GM12878 (cell line): ENCODE results near the gene COL20A1. TPM values are rescaled to one million over a fixed set of nuclear protein-coding genes. Genes with fewer than 3 reads are reported as not detected.

Source experiments
- ATAC-seq: fragments of 200-7000 bp; cut with Tn5 transposase; 3 replicates; pipeline ENCODE4 v1.9.1; 2020; ENCODE audit warnings: mild to moderate bottlenecking, moderate library complexity
- BruUV-seq: library from RNA; stranded (reverse); fragments of 400-500 nt; replicated peaks from 2 replicates; lab custom pipeline; 2021; lab: Mats Ljungman, UMichigan
- CTCF ChIA-PET: fragments of 300-600 bp; sonication (Branson Sonifier 250); formaldehyde crosslinking; extraction: SDS; loops from one replicate; lab custom pipeline; 2021; ENCODE audit warnings: inconsistent platforms; lab: Yijun Ruan, JAX
- POLR2A ChIA-PET: fragments of 350-600 bp; formaldehyde crosslinking; extraction: SDS; loops from one replicate; lab custom pipeline; 2021; ENCODE audit warnings: inconsistent platforms; lab: Charles Lee
- RAD21 ChIA-PET: fragments of 300-600 bp; sonication (Branson Sonifier 250); formaldehyde crosslinking; loops from one replicate; lab custom pipeline; 2023; ENCODE audit warnings: antibody characterized with exemption; ENCODE audit not compliant: unreplicated experiment; lab: Charles Lee
- SMC1A ChIA-PET: fragments of 300-600 bp; sonication (Branson Sonifier 250); formaldehyde crosslinking; loops from one replicate; lab custom pipeline; 2023; ENCODE audit not compliant: unreplicated experiment, uncharacterized antibody; lab: Charles Lee
- DNase-seq: peaks from one replicate; pipeline ENCODE4 v3.0.0-alpha.2; 2011; ENCODE audit warnings: low read depth, low spot score
- FAIRE-seq: peaks from 3 replicates; lab custom pipeline; 2011; peaks lifted over from hg19 to GRCh38; lab: Jason Lieb, UNC
- H2AFZ ChIP-seq: 2 replicates; pipeline ENCODE4 v1.6.0; 2011; ENCODE audit warnings: low read depth, low read length, control low read depth; ENCODE audit not compliant: control insufficient read depth
- H3K27ac ChIP-seq: 2 replicates; pipeline ENCODE4 v1.5.1; 2011; ENCODE audit warnings: control low read depth; ENCODE audit not compliant: control insufficient read depth, insufficient read depth
- H3K27me3 ChIP-seq, 2 experiments: replicated peaks in 1 of 2; 2 replicates each; pipeline versions ENCODE4 v1.6.0 to v1.6.1; 2011; ENCODE audit warnings: low read length in 1 of 2; ENCODE audit not compliant: control insufficient read depth in 2 of 2, insufficient read depth in 2 of 2
- H3K36me3 ChIP-seq, 2 experiments: 2 replicates each; pipeline ENCODE4 v1.5.1; 2011; ENCODE audit warnings: low read length in 1 of 2; ENCODE audit not compliant: control insufficient read depth in 2 of 2, insufficient read depth in 2 of 2
- H3K4me1 ChIP-seq: 2 replicates; pipeline ENCODE4 v1.6.1; 2011; ENCODE audit warnings: mild to moderate bottlenecking, low read length, moderate library complexity, mixed read lengths; ENCODE audit not compliant: control insufficient read depth, insufficient read depth
- H3K4me2 ChIP-seq: 2 replicates; pipeline ENCODE4 v1.6.0; 2011; ENCODE audit warnings: control low read depth; ENCODE audit not compliant: control insufficient read depth, insufficient read depth
- H3K4me3 ChIP-seq: fragments of 200-600 bp; sonication (generic); 2 replicates; pipeline ENCODE4 v1.5.1; 2016
- H3K79me2 ChIP-seq: 2 replicates; pipeline ENCODE4 v1.6.0; 2011; ENCODE audit warnings: low read length; ENCODE audit not compliant: control insufficient read depth, insufficient read depth
- H3K9ac ChIP-seq: 2 replicates; pipeline ENCODE4 v1.8.0; 2011; ENCODE audit warnings: low read length, control low read depth, mixed read lengths; ENCODE audit not compliant: control insufficient read depth, insufficient read depth
- H3K9me3 ChIP-seq: replicated peaks from 3 replicates; pipeline ENCODE4 v1.5.1; 2011; ENCODE audit warnings: mild to moderate bottlenecking, low read length; ENCODE audit not compliant: control insufficient read depth, insufficient read depth
- H4K20me1 ChIP-seq: 2 replicates; pipeline ENCODE4 v1.6.0; 2011; ENCODE audit not compliant: control insufficient read depth, insufficient read depth
- DPF2 ChIP-seq: fragments of 450-650 bp; IDR thresholded peaks from 2 replicates; pipeline ENCODE4 v1.6.1; 2017; ENCODE audit warnings: mild to moderate bottlenecking
- EZH2 ChIP-seq: IDR thresholded peaks from 2 replicates; pipeline ENCODE4 v1.6.1; 2012; ENCODE audit warnings: low read depth, mild to moderate bottlenecking, control low read depth, inconsistent platforms, low read length, borderline replicate concordance; ENCODE audit not compliant: control insufficient read depth
- POLR2AphosphoS2 ChIP-seq: IDR thresholded peaks from 2 replicates; pipeline ENCODE4 v1.6.1; 2011; ENCODE audit warnings: low read depth, mild to moderate bottlenecking, low read length, improper control_type of control experiment, moderate library complexity
- SMAD1 ChIP-seq: fragments of 450-650 bp; IDR thresholded peaks from 2 replicates; pipeline ENCODE4 v1.6.1; 2018; ENCODE audit warnings: mild to moderate bottlenecking, low read depth; ENCODE audit not compliant: partially characterized antibody
- SREBF1 ChIP-seq: IDR thresholded peaks from 2 replicates; pipeline ENCODE4 v1.6.1; 2012; ENCODE audit warnings: mild to moderate bottlenecking, low read length
- STAT1 ChIP-seq: fragments of 450-650 bp; conservative IDR thresholded peaks from 2 replicates; pipeline ENCODE4 v1.6.1; 2014; ENCODE audit warnings: antibody characterized with exemption, mild to moderate bottlenecking
- WGBS: methylation state at CpG from one replicate; pipeline ENCODE4 v1.1.6; 2016; ENCODE audit warnings: low lambda C conversion rate; ENCODE audit not compliant: insufficient replicate concordance, insufficient coverage; ENCODE audit errors: missing lambda C conversion rate; 5-methylcytosine and 5-hydroxymethylcytosine counted together
- in situ Hi-C: fragments of 300-500 bp; cut with MboI; formaldehyde crosslinking; loops from 9 replicates; pipeline ENCODE4 v1.14.3; 2018; ENCODE audit warnings: mixed read lengths
- intact Hi-C: fragments of 100-400 bp; cut with micrococcal nuclease; formaldehyde crosslinking; loops from one replicate; pipeline ENCODE4 v1.14.2; 2022; ENCODE audit not compliant: unreplicated experiment
- polyA plus RNA-seq, 11 experiments: library from polyadenylated mRNA; depleted of rRNA in 4 of 11; unstranded in 6 of 11; stranded (reverse) in 5 of 11; fragments of >200 nt; fragmentation: Nextera tagmentation in 4 of 11; fragmentation: Illumina TruSeq in 1 of 11; extraction: Ambion mirVana in 4 of 11; extraction: Trizol in 1 of 11; gene quantifications; 1 replicate in 1 of 11; 2 replicates in 10 of 11; pipeline versions ENCODE4 v1.2.1 to v1.2.3, GENCODE V29; 2011 to 2016; ENCODE audit warnings: inconsistent platforms in 2 of 11, missing spikeins in 2 of 11, low read depth in 1 of 11
- total RNA-seq, 4 experiments: library from RNA; depleted of rRNA in 3 of 4; stranded (reverse); fragments of >200 nt in 3 of 4; fragmentation: Illumina TruSeq in 1 of 4; extraction: Trizol in 1 of 4; gene quantifications; 2 replicates each; pipeline versions ENCODE4 v1.2.1 to v1.2.3, GENCODE V29; 2013 to 2021
- TF ChIP-seq, protein P1 (sequence below): fragments of 450-650 bp; IDR thresholded peaks from 2 replicates; pipeline ENCODE4 v1.6.1; 2017; ENCODE audit warnings: antibody characterized with exemption, mild to moderate bottlenecking, moderate library complexity
- TF ChIP-seq, protein P2 (sequence below): IDR thresholded peaks from 2 replicates; pipeline ENCODE4 v1.6.1; 2011; ENCODE audit warnings: borderline replicate concordance, low read depth, mild to moderate bottlenecking, moderate library complexity, low read length; ENCODE audit not compliant: insufficient read depth, poor library complexity, severe bottlenecking
- TF ChIP-seq, protein P3 (sequence below), 3 experiments: IDR thresholded peaks in 2 of 3; conservative IDR thresholded peaks in 1 of 3; 2 replicates each; pipeline ENCODE4 v1.5.1; 2011; ENCODE audit warnings: low read depth in 3 of 3, low read length in 3 of 3, mild to moderate bottlenecking in 3 of 3, control low read depth in 2 of 3, moderate library complexity in 2 of 3, inconsistent platforms in 1 of 3, mixed read lengths in 1 of 3; ENCODE audit not compliant: control insufficient read depth in 2 of 3, insufficient read depth in 1 of 3; ENCODE audit errors: extremely low read depth in 1 of 3

COL20A1 gene
- total and polyA plus RNA-seq, 10 of the 15 experiments (the other 5 are each of a cell fraction or from before 2014, with no cell fraction given), result not detected

DNA sequence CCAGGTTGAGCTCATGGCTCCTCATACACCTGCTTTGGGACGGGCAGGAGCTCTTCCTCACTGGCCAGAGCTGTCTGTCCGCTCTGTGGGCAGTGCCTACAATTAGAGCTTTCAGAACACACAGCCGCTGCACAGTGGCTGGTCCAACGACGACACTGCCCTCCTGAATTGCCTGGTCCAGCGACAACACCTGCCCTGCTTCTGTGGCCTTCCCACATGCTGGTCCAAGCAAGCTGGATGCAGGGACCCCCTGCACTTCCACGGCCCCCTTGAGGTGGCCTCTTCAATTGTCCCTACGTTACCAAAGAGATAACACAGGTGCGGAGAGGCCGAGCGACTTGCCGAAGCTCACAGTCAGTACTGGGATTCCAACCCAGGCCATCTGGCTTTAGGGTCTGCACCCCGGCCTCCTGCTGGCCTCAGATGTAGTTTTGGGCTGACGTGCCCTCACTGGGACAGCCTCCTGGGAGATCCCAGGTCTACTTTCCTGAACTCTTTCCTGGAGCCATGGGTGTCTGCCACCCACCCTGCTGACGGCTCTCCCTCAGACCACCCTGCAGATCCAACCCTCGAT is 69.5 kb downstream of the COL20A1 start:
- H3K4me2 ChIP-seq, result no peak overlapping the region
- TF ChIP-seq, protein P1, sequence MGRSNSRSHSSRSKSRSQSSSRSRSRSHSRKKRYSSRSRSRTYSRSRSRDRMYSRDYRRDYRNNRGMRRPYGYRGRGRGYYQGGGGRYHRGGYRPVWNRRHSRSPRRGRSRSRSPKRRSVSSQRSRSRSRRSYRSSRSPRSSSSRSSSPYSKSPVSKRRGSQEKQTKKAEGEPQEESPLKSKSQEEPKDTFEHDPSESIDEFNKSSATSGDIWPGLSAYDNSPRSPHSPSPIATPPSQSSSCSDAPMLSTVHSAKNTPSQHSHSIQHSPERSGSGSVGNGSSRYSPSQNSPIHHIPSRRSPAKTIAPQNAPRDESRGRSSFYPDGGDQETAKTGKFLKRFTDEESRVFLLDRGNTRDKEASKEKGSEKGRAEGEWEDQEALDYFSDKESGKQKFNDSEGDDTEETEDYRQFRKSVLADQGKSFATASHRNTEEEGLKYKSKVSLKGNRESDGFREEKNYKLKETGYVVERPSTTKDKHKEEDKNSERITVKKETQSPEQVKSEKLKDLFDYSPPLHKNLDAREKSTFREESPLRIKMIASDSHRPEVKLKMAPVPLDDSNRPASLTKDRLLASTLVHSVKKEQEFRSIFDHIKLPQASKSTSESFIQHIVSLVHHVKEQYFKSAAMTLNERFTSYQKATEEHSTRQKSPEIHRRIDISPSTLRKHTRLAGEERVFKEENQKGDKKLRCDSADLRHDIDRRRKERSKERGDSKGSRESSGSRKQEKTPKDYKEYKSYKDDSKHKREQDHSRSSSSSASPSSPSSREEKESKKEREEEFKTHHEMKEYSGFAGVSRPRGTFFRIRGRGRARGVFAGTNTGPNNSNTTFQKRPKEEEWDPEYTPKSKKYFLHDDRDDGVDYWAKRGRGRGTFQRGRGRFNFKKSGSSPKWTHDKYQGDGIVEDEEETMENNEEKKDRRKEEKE, result no peak
- TF ChIP-seq SMAD1 (no peak), SREBF1 (no peak), EZH2 (no peak), POLR2AphosphoS2 (no peak), STAT1 (no peak), DPF2 (no peak)
- TF ChIP-seq, protein P2, sequence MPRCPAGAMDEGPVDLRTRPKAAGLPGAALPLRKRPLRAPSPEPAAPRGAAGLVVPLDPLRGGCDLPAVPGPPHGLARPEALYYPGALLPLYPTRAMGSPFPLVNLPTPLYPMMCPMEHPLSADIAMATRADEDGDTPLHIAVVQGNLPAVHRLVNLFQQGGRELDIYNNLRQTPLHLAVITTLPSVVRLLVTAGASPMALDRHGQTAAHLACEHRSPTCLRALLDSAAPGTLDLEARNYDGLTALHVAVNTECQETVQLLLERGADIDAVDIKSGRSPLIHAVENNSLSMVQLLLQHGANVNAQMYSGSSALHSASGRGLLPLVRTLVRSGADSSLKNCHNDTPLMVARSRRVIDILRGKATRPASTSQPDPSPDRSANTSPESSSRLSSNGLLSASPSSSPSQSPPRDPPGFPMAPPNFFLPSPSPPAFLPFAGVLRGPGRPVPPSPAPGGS, result no peak
- TF ChIP-seq, protein P3, sequence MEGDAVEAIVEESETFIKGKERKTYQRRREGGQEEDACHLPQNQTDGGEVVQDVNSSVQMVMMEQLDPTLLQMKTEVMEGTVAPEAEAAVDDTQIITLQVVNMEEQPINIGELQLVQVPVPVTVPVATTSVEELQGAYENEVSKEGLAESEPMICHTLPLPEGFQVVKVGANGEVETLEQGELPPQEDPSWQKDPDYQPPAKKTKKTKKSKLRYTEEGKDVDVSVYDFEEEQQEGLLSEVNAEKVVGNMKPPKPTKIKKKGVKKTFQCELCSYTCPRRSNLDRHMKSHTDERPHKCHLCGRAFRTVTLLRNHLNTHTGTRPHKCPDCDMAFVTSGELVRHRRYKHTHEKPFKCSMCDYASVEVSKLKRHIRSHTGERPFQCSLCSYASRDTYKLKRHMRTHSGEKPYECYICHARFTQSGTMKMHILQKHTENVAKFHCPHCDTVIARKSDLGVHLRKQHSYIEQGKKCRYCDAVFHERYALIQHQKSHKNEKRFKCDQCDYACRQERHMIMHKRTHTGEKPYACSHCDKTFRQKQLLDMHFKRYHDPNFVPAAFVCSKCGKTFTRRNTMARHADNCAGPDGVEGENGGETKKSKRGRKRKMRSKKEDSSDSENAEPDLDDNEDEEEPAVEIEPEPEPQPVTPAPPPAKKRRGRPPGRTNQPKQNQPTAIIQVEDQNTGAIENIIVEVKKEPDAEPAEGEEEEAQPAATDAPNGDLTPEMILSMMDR (IDR thresholded peaks at IDR 0.05 in 2 of 3, conservative IDR thresholded peaks at IDR 0.05 in 1 of 3; ENCODE audit: control insufficient read depth in 2 of 3, extremely low read depth in 1 of 3, insufficient read depth in 1 of 3, low read depth in 3 of 3, low read length in 3 of 3), result no peak
- no peak overlapping the region for H2AFZ ChIP-seq
- in situ Hi-C loops, result no loop called here
- ATAC-seq, result no peak
- H3K9ac ChIP-seq, result no peak overlapping the region
- no peak for DNase-seq
- no peaks in the 10 kb centered on the region for H4K20me1 ChIP-seq
- ChIA-PET RAD21 (no interaction called here), POLR2A (no interaction called here), CTCF (no interaction called here), SMC1A (no interaction called here)
- H3K36me3 ChIP-seq, result no peaks in the 10 kb centered on the region
- H3K9me3 ChIP-seq, result no peaks in the 10 kb centered on the region
- H3K4me1 ChIP-seq, result no peaks in the 10 kb centered on the region
- no peak overlapping the region for H3K27ac ChIP-seq
- no peaks in the 10 kb centered on the region; a peak in 1 of 4 replicates for H3K27me3 ChIP-seq
- H3K4me3 ChIP-seq, result no peak overlapping the region
- no peak for FAIRE-seq
- BruUV-seq, result no TSS peak
- intact Hi-C loops, result no loop called here
- H3K79me2 ChIP-seq, result no peaks in the 10 kb centered on the region
- 36% methylated on average over 16 of the region's 16 CpGs for WGBS
